Ishikawa (cell line): ENCODE results near the gene ZER1.

Experiments
- CEBPB ChIP-seq: IDR thresholded peaks from 2 replicates; pipeline ENCODE4 v1.6.1; 2012
- CREB1 ChIP-seq: IDR thresholded peaks from 2 replicates; pipeline ENCODE4 v1.6.1; 2012; ENCODE audit warnings: low read depth
- EGR1 ChIP-seq: IDR thresholded peaks from 2 replicates; pipeline ENCODE4 v1.6.1; 2012
- EP300 ChIP-seq: IDR thresholded peaks from 2 replicates; pipeline ENCODE4 v1.6.1; 2012; ENCODE audit warnings: borderline replicate concordance
- FOXM1 ChIP-seq: IDR thresholded peaks from 2 replicates; pipeline ENCODE4 v1.6.1; 2012; ENCODE audit warnings: low read depth, borderline replicate concordance
- MAX ChIP-seq: IDR thresholded peaks from 2 replicates; pipeline ENCODE4 v1.6.1; 2012
- NFIC ChIP-seq: IDR thresholded peaks from 2 replicates; pipeline ENCODE4 v1.6.1; 2012
- RAD21 ChIP-seq: IDR thresholded peaks from 2 replicates; pipeline ENCODE4 v1.6.1; 2012; ENCODE audit warnings: low read depth
- REST ChIP-seq: IDR thresholded peaks from 2 replicates; pipeline ENCODE4 v1.6.1; 2012; ENCODE audit warnings: low read depth, mild to moderate bottlenecking
- TAF1 ChIP-seq: IDR thresholded peaks from 2 replicates; pipeline ENCODE4 v1.6.1; 2012; ENCODE audit warnings: low read depth, mild to moderate bottlenecking
- TCF12 ChIP-seq: IDR thresholded peaks from 2 replicates; pipeline ENCODE4 v1.6.1; 2012; ENCODE audit warnings: low read depth
- TEAD4 ChIP-seq: IDR thresholded peaks from 2 replicates; pipeline ENCODE4 v1.6.1; 2012
- USF1 ChIP-seq: IDR thresholded peaks from 2 replicates; pipeline ENCODE4 v1.6.1; 2012
- YY1 ChIP-seq: IDR thresholded peaks from 2 replicates; pipeline ENCODE4 v1.6.1; 2012; ENCODE audit warnings: low read depth
- ZBTB7A ChIP-seq: IDR thresholded peaks from 2 replicates; pipeline ENCODE4 v1.6.1; 2012; ENCODE audit warnings: low read depth

The ZER1 gene

GRCh38 chr9:128702949-128703615 is 68.6 kb downstream of the ZER1 start:
- TF ChIP-seq REST (no peak), MAX (peak; percentile 64)

- peak; percentile 88 for TF ChIP-seq ZBTB7A
- no peak for TF ChIP-seq FOXM1
- TF ChIP-seq CREB1, result no peak
- no peak; the same call in 1 of the 2 replicates for TF ChIP-seq TCF12
- no peak for TF ChIP-seq NFIC
- TF ChIP-seq TAF1, result peak; percentile 51; the same call in 1 of the 2 replicates
- no peak for TF ChIP-seq REST
- TF ChIP-seq USF1, result no peak
- 0 out of 2 replicates have a peak, but pooled peaks have one; percentile 10 for TF ChIP-seq YY1
- TF ChIP-seq EP300, result no peak
- TF ChIP-seq RAD21, result peak; percentile 48; the same call in 1 of the 2 replicates
- TF ChIP-seq MAX, result 0 out of 2 replicates have a peak, but pooled peaks have one; percentile 21
Observed at GRCh38 chr9:128702445-128702948, 69.2 kb downstream of the ZER1 start, which contains the start of gene PKN3. PKN3 (plus strand) TSS chr9:128702503; CDS start chr9:128702916, 413 bp downstream.

- TF ChIP-seq MAX, result no peak
- no peak for TF ChIP-seq ZBTB7A
- TF ChIP-seq FOXM1, result no peak
- TF ChIP-seq NFIC, result no peak
- no peak for TF ChIP-seq EGR1
- TF ChIP-seq RAD21, result no peak
- TF ChIP-seq YY1, result no peak
- no peak for TF ChIP-seq EP300
- TF ChIP-seq TAF1, result no peak
- no peak for TF ChIP-seq REST
- TF ChIP-seq CREB1, result no peak
- TF ChIP-seq CEBPB, result no peak
- no peak for TF ChIP-seq TEAD4
- no peak for TF ChIP-seq USF1
- TF ChIP-seq TCF12, result no peak
Observed at GRCh38 chr9:128701227-128701854, 70.4 kb downstream of the ZER1 start.

GRCh38 chr9:128696923-128697707 is 74.6 kb downstream of the ZER1 start:
- TF ChIP-seq FOXM1, result no peak
- TF ChIP-seq EP300, result no peak
- no peak for TF ChIP-seq RAD21
- no peak for TF ChIP-seq MAX
- TF ChIP-seq ZBTB7A, result no peak
- no peak for TF ChIP-seq TEAD4
- TF ChIP-seq EGR1, result no peak
- no peak for TF ChIP-seq REST
- TF ChIP-seq TCF12, result no peak
- TF ChIP-seq NFIC, result no peak
- no peak for TF ChIP-seq YY1
- TF ChIP-seq USF1, result no peak
- no peak for TF ChIP-seq CREB1
